LoVo (cell line): ENCODE results near the gene ALG1L2.
"Not testable (repeated sequence)": the region's sequence is repeated elsewhere in the genome, so short reads cannot be mapped to it uniquely, and the experiment has no call there.

Experiments used
- DNase-seq: peaks from one replicate; pipeline ENCODE4 v3.0.0-alpha.2; 2016; ENCODE audit warnings: low spot score

Gene ALG1L2

GRCh38 chr3:130093741-130094391 is 12.2 kb downstream of the ALG1L2 start:
- DNase-seq, result peak; percentile 4

DNA sequence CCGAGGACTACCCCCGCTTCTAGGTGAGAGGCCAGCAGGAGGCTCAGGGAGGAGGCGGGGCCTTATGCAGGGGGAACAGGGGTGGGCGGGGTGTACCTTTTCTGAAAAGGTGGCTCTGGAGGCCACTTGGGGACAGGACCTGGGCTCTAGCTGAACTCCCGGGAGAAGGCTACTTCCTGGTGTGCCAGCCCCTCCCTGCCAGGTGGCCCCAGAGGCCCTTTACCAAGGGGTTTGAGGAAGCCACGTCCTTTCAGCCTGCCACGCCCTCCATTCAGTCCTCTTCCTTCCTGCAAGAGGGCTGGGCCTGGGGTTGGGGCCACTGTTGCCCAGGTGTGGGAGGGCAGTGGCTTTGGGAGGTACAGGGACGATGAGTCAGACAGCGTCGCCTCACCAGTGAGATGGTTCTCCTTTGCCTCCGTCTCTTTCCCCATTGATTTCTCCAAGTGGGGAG is 12.9 kb downstream of the ALG1L2 start:
- peak; percentile 57 for DNase-seq

DNA sequence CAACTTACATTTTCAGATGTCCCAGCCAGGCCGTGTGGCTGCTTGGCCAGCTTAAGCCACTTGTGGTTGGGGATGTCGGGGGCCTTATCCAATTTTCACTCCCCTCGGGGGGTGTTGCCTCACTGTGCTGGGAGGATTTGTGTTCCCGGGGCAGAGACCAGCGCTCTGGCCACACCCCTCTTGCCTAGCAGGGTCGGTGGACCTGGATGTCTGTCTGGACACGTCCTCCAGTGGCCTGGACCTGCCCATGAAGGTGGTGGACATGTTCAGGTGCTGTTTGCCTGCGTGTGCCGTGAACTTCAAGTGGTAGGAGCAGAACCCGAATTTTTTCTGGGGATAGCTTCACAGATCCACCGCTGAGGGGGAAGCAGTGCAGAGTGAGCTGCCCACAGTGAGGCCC is 14.2 kb downstream of the ALG1L2 start:
- DNase-seq, result not testable (repeated sequence)

- not testable (repeated sequence) for DNase-seq
Observed at GRCh38 chr3:130097096-130097495, 15.5 kb downstream of the ALG1L2 start.

- not testable (repeated sequence) for DNase-seq
Observed at GRCh38 chr3:130097690-130098638, 16.3 kb downstream of the ALG1L2 start.

GRCh38 chr3:130098639-130099385 is 17.2 kb downstream of the ALG1L2 start:
- not testable (repeated sequence) for DNase-seq

DNA sequence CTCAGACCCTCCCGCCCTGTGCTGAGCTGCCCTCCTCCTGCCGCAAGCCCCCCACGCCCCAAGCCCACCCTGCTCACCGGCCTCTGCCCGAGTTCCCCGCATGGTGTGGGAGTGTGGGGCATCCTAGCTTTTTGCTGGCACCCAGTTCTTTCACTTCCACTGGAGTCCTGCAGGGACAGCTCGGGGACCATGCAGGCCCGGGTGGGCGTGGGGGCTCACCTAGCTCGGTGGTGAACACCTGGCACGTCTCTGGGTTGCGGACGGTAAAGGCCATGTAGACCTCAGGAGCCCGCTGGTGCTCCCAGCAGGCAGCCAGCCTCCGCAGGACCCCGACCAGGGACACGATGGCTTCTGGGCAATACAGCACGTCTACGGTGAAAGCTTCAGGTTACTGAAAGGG is 20.9 kb downstream of the ALG1L2 start:
- not testable (repeated sequence) for DNase-seq

DNA sequence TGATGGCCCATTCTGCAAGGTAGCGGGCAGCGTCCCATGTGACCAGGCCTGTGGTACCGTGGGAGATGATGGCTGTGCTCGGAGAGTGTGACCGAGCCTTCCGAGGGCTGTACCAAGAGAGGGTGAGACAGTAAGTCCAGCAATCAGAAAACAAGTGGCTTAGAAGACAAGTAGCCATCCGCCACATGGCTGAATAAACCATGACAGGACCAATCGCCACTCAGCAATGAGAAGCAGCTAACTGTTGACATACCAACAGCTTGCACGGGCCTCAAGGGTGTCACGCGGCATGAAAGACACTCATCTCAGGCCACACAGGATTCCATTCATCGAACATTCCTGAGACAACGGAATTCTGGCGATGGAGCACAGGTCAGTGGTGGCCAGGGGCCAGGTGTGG is 22.6 kb downstream of the ALG1L2 start:
- not testable (repeated sequence) for DNase-seq

DNA sequence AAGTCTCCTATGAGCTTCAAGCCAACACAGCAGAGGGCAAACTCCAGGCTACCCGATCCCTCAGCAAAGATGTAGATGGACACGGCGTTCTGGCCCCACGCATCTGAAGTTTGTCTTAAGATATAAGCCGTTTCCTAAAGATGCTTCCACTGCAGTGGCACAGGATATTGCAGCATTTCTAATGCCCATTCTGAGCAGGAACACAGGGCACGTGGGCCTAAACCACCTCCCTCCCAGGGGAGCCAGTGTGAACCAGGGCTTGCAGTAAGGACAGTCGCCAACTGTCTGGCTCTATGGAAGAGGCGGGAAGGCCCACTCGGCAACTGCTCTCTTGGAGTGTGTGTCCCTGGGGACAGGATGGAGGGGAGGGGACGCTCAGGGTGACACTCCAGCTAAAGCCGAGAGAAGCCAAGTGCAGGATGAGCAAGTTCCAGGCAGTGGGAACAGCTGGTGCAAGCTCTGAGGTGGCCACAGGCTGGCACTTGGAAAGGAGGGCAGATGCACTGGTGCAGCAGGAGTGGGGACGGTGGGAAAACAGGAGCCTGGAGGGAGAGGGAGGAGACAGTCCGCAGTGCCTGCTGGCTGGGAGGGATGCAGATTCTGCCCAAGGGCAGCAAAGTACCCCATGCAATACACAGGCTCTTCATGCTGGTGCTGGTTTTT is 25.8 kb downstream of the ALG1L2 start:
- DNase-seq, result not testable (repeated sequence)

DNA sequence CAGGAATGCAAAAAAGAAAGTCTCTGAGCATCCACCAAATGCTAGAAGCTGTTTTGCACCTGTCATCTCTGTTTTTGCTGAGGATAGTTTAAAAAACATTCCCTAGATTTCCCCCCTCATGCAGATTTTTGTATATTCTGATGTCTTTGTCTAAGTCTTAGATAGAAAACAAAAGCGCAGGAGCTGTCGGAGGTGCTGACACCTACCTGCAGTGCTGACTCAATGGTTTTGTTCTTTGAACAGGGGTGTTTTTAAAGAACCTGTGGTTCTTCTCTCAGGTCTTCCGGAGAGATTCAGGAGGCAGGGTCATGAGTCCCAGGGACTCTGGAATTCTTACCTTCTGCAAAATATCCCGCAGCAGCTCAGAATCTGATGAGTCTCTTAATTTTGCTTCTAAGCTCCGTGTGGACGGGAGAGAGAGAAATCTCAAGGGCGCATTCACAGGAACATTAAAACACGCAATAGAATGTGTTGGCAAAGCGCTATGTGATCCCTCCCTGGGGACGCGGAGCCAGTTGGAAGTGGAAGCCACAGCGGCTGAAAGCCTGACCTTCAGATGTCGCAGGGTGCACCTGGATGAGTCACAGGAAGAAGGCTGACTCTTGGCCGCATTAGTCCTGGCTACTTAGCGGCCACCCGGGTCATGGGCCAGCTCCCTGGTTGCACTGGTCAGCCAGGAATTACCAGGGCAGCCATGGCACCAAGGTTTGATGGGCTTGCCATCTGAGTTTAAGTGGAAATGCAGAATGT is 27.4 kb downstream of the ALG1L2 start:
- DNase-seq, result not testable (repeated sequence)

DNA sequence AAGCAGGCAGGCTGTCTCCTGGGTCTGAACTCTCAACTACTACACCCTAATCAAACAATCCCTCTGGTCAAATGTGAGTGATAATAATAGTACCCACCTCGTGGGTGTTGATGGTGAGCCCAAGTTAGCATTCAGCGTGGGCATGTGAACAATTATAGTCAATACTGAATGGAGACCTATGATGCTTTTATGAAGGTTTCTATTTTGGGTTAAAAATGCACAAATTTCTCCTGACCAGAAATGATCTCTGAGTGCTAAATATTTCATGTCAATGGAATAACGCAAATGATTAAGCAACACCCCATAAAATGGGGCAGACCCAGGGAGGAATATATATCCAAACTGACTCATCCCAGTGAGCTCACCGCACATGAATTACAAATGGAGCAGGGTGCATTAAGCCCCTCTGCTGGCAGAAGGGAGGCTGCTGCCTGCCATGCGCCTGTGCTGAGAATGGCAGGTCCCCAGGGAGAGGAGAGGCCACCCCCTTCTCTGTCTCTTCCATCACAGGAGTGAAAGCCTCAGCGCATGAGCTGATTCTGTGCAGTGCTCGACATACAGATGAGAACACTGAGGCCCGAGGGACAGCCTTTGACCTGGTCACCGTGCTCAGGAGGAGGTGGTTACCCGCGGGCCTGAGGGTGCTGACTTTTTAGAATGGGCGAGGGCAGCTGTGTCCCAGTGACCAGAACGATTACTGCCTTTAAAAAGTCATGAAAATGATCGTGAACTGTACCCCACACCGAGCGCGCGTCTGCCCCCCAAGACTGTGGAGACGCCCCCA is 28.9 kb downstream of the ALG1L2 start:
- peak; percentile 13 for DNase-seq

DNA sequence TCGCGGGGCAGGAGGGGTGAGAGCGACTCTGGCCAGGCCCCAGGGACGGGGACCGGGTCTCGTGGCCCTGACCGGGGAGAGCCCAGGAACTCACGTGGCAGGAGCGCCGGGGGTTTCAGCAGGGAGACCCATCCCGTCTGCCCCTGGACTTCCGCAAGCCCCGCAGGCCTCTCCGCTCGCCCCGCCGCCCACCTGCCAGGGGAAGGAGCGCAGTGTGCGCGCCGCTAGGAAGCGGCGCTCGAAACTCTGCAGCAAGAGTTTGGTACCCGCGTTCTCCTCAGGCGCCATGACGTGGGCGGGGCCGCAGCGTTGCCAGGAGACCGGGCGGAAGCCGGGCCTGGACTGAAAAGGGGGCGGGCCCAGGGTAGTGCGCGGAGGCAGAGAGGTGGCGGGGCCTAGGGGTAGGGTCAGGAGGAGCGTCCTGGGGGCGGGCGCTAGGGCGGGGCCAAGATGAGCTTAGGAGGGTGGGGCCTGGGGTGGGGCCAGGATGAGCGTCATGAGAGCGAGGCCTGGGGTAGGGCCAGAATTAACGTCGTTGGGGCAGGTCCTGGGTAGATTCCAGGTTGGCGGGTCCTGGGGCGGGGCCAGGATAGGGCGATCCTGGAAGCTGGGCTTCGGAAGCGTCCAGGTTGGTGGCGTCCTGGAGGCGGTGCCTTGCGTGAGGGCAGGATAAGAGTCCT is 29.7 kb downstream of the ALG1L2 start:
- DNase-seq, result peak; percentile 98

- DNase-seq, result peak; percentile 86
Observed at GRCh38 chr3:130111865-130112747, 30.5 kb downstream of the ALG1L2 start.

- DNase-seq, result not testable (repeated sequence)
Observed at GRCh38 chr3:130112748-130113073, 31.1 kb downstream of the ALG1L2 start.

- DNase-seq, result not testable (repeated sequence)
Observed at GRCh38 chr3:130115400-130115799, 33.8 kb downstream of the ALG1L2 start.

GRCh38 chr3:130117933-130118332 is 36.3 kb downstream of the ALG1L2 start:
- DNase-seq, result no peak

DNA sequence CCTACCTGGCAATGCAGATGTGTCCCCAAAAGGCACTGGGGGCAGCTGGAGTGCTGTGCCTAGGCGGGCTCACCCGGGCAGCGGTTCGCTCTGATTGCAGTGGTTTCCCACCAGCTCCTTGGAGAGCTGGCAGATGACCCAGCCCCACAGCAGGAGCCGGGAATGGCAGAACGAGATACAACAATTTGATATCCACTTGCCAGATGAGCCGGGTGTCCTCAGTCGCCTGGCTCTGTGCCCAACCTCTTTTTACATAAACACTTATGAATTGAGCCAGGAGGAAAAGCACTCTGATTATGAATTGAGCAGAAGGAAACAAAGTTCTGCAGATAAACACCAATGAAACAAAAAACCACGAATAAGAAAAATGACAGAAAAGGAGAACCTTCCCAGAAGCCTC is 38.2 kb downstream of the ALG1L2 start:
- DNase-seq, result not testable (repeated sequence)

DNA sequence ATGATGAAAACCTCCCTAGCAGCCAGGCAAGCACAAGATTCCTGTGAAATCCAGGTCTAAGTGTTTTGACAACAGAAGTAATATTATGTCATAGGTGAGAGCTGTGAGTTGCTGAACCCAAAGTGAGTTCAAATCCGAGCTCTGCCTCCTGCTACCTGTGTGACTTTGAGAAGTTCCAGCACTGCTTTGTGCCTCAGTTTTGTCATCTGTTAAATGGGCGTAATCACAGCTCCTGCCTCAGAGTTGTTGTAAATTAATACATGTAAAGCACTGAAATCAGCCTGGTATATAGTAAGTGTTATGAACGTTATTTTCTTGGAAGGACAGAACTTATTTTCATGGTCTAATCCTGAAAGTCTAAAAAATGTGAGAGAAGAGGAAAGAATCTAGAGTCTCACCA is 38.7 kb downstream of the ALG1L2 start:
- not testable (repeated sequence) for DNase-seq
